Stomach (tissue), 9 donors: ENCODE measurements around the gene MAN2A1. TPM values are rescaled to one million over a fixed set of nuclear protein-coding genes. Genes with fewer than 3 reads are reported as not detected.
"Not testable (repeated sequence)": the region's sequence is repeated elsewhere in the genome, so short reads cannot be mapped to it uniquely, and the experiment has no call there.

ENCODE experiments used
- DNase-seq, 2 donors: peaks; one replicate each; pipeline versions ENCODE4 v3.0.0 to v3.0.0-alpha.2; 2013 to 2019
- H3K27ac ChIP-seq, 5 donors: fragments of 200-600 bp in 4 of 5; sonication (generic) in 4 of 5; one replicate each; pipeline ENCODE4 v1.5.1; 2013 to 2019; ENCODE audit warnings: mild to moderate bottlenecking in 1 of 5, moderate library complexity in 1 of 5
- H3K27me3 ChIP-seq, 3 donors: fragments of 200-600 bp; sonication (generic); one replicate each; pipeline ENCODE4 v1.5.1; 2017 to 2019; ENCODE audit warnings: mixed run types in 1 of 3
- H3K36me3 ChIP-seq, 4 donors: fragments of 200-600 bp; sonication (generic); 1 replicate in 3 of 4; 2 replicates in 1 of 4; pipeline ENCODE4 v1.5.1; 2016 to 2019
- H3K4me1 ChIP-seq, 4 donors: fragments of 200-600 bp; sonication (generic); one replicate each; pipeline ENCODE4 v1.5.1; 2016 to 2019
- H3K4me3 ChIP-seq, 4 donors: fragments of 200-600 bp; sonication (generic) in 3 of 4; one replicate each; pipeline ENCODE4 v1.5.1; 2016 to 2019; ENCODE audit warnings: mild to moderate bottlenecking in 1 of 4
- H3K9me3 ChIP-seq, 4 donors: fragments of 200-600 bp; sonication (generic); one replicate each; pipeline ENCODE4 v1.5.1; 2016 to 2019
- EP300 ChIP-seq: sonication (generic); formaldehyde crosslinking; IDR thresholded peaks from one replicate; pipeline ENCODE4 v1.6.1; 2017; ENCODE audit warnings: antibody characterized with exemption
- POLR2A ChIP-seq, 4 donors: fragments of 450-650 bp; IDR thresholded peaks; one replicate each; pipeline ENCODE4 v1.6.1; 2016; ENCODE audit warnings: antibody characterized with exemption in 4 of 4, control low read depth in 2 of 4, mild to moderate bottlenecking in 1 of 4, moderate library complexity in 1 of 4
- POLR2AphosphoS5 ChIP-seq, 3 donors: sonication (generic); formaldehyde crosslinking; IDR thresholded peaks; one replicate each; pipeline ENCODE4 v1.6.1; 2016; ENCODE audit warnings: antibody characterized with exemption in 3 of 3
- WGBS, 5 donors: extraction: QIAGEN DNeasy Blood & Tissue Kit in 3 of 5; methylation state at CpG; one replicate each; pipeline versions ENCODE4 v1.1.5 to v1.1.7; 2013 to 2018; 5-methylcytosine and 5-hydroxymethylcytosine counted together
- intact Hi-C: fragments of 100-400 bp; cut with DNase I; formaldehyde crosslinking; loops from one replicate; pipeline ENCODE4 v1.15.1; 2023; ENCODE audit warnings: low total_unique reads
- polyA plus RNA-seq, 3 donors: library from polyadenylated mRNA; stranded (reverse); fragments of 200-250 nt; gene quantifications; one replicate each; pipeline ENCODE4 v1.2.3, GENCODE V29; 2013
- total RNA-seq, 5 donors: library from RNA; depleted of rRNA; stranded (reverse); fragments of >200 nt; gene quantifications; one replicate each; pipeline versions ENCODE4 v1.1.0 to v1.2.3, GENCODE V29; 2014 to 2016
- TF ChIP-seq, protein P1 (sequence below), 7 experiments: fragments of 450-650 bp in 4 of 7; fragments of 200-600 bp in 3 of 7; sonication (generic) in 3 of 7; IDR thresholded peaks; one replicate each; pipeline ENCODE4 v1.5.1; 2016 to 2019; ENCODE audit warnings: antibody characterized with exemption in 7 of 7, control low read depth in 2 of 7, mild to moderate bottlenecking in 1 of 7
- donor health status: healthy with polysubstance abuse.
- donor health status: Bipolar disorder and iron deficiency.
- donor health status: healthy.

Gene MAN2A1
- total and polyA plus RNA-seq, 8 donors = 6.1 to 136 (median 33.6) TPM

DNA sequence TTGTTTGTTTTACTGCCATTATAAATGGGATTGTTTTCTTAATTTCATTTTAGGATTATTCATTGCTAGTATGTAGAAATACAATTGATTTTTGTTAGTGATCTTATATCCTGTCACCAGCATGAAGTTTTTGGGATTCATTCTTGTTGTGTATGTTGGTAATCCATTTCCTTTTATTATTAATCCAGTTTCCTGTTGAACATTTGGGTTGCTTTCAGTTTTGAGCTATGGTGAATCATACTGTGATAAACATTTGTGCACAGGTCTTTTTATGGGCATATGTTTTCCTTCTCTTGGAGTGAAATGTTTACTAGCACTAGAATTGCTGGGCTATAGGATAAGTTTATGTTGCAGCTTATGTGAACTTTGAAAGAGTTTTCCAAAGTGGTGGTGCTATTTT is 69.6 kb downstream of the MAN2A1 start:
- H3K27ac ChIP-seq = peak overlapping the region in 2 of 5 donors; percentile 55
- intact Hi-C loops = no loop called here
- no peaks in the 10 kb centered on the region for H3K27me3 ChIP-seq
- H3K4me3 ChIP-seq = no peak overlapping the region
- H3K4me1 ChIP-seq = peaks cover 0 to 21% (median 2%) of the 10 kb centered on the region in 4 donors
- no peak for DNase-seq
- no peak for TF ChIP-seq POLR2AphosphoS5 (IDR thresholded peaks at IDR 0.05)
- TF ChIP-seq EP300 = no peak
- no peak for TF ChIP-seq POLR2A (IDR thresholded peaks at IDR 0.05)
- TF ChIP-seq, protein P1, sequence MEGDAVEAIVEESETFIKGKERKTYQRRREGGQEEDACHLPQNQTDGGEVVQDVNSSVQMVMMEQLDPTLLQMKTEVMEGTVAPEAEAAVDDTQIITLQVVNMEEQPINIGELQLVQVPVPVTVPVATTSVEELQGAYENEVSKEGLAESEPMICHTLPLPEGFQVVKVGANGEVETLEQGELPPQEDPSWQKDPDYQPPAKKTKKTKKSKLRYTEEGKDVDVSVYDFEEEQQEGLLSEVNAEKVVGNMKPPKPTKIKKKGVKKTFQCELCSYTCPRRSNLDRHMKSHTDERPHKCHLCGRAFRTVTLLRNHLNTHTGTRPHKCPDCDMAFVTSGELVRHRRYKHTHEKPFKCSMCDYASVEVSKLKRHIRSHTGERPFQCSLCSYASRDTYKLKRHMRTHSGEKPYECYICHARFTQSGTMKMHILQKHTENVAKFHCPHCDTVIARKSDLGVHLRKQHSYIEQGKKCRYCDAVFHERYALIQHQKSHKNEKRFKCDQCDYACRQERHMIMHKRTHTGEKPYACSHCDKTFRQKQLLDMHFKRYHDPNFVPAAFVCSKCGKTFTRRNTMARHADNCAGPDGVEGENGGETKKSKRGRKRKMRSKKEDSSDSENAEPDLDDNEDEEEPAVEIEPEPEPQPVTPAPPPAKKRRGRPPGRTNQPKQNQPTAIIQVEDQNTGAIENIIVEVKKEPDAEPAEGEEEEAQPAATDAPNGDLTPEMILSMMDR (IDR thresholded peaks at IDR 0.05) = no peak
- peaks cover 0 to 36% (median 27%) of the 10 kb centered on the region in 4 donors for H3K36me3 ChIP-seq
- H3K9me3 ChIP-seq = no peaks in the 10 kb centered on the region

GRCh38 chr5:109760130-109760529 is 70.4 kb downstream of the MAN2A1 start:
- not testable (repeated sequence) for H3K4me3 ChIP-seq

DNA sequence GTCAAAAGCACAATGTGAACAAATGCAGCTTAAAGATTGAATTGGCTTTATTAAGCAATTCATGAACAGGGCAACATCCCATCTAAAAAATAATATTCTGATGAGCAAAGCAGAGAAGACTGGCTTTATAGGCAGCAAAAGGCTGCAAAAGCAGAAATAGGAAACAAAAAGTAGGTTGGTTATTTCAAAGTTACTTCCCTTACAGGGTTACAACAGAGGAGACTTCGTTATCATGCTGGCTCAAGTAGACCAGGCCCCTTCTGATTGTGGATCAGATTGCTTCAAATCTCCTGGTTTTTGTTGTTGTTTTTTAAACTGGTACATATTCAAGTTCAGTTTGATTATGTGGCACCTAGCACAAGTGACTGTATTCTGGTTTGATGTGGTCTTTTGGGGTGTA is 73.1 kb downstream of the MAN2A1 start:
- Histone ChIP-seq H3K9me3 (no peaks in the 10 kb centered on the region), H3K4me1 (peaks cover 0 to 8% (median under 1%) of the 10 kb centered on the region in 4 donors), H3K27ac (no peak overlapping the region), H3K27me3 (no peaks in the 10 kb centered on the region), H3K4me3 (no peak overlapping the region), H3K36me3 (peaks cover 0 to 33% (median 19%) of the 10 kb centered on the region in 4 donors)
- TF ChIP-seq, protein P1 (IDR thresholded peaks at IDR 0.05) = no peak
- no peak for TF ChIP-seq POLR2A (IDR thresholded peaks at IDR 0.05)
- TF ChIP-seq POLR2AphosphoS5 (IDR thresholded peaks at IDR 0.05) = no peak
- TF ChIP-seq EP300 = no peak
- WGBS, 5 donors = 75 to 100% (median 89%) methylated on average over 1 of the region's 1 CpG
- no peak for DNase-seq
- intact Hi-C loops = no loop called here

More at GRCh38 chr5:109760130-109760529, 70.4 kb downstream of the MAN2A1 start:
- Histone ChIP-seq H3K4me1 (peaks cover 0 to 13% (median 0%) of the 10 kb centered on the region in 4 donors), H3K36me3 (peaks cover 0 to 36% (median 27%) of the 10 kb centered on the region in 4 donors)
- DNase-seq, H3K27me3 ChIP-seq, H3K27ac ChIP-seq, intact Hi-C loops, H3K9me3 ChIP-seq: not testable (repeated sequence)
- WGBS, 5 donors = 95 to 100% (median 98%) methylated on average over 4 of the region's 4 CpGs

DNA sequence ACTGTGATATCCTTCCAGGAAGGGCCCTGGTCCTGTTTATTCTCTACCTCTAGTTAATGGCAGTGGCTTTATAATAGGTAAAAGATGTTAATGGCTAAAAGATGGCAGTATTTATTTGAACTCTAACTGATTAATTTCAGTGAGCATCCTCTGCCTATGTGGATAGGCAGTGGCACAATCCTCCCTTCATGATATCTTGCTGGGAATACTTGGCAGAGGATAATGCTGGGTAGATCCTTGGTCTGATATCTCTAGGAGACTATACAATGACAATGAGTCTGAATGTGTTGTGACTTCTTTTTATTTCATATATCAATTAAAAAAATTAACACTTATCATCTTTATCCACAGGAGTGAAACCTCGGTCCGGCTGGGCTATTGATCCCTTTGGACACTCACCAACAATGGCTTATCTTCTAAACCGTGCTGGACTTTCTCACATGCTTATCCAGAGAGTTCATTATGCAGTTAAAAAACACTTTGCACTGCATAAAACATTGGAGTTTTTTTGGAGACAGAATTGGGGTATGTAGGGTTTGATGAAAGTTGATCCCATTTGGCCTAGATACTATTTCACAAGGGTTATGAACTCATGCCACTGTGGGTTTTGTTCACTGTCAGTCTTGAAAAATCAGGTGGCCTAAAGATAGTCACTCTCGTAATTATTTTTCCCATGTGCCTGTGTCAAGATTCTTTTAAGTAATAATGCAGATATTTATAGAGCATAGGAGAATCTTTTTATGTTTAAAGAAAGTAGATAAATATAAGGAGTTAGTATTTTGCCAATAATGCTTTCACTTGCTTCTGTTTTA is 77.7 kb downstream of the MAN2A1 start:
- no peak overlapping the region for H3K4me3 ChIP-seq
- 73 to 78% (median 74%) methylated on average over 4 of the region's 4 CpGs for WGBS, 5 donors
- intact Hi-C loops = no loop called here
- DNase-seq = no peak
- H3K27ac ChIP-seq = no peak overlapping the region
- H3K27me3 ChIP-seq = no peaks in the 10 kb centered on the region
- TF ChIP-seq, protein P1 (IDR thresholded peaks at IDR 0.05) = no peak
- TF ChIP-seq POLR2A (IDR thresholded peaks at IDR 0.05) = no peak
- TF ChIP-seq POLR2AphosphoS5 (IDR thresholded peaks at IDR 0.05) = no peak
- TF ChIP-seq EP300 = no peak
- peaks cover 0 to 56% (median 53%) of the 10 kb centered on the region in 4 donors for H3K36me3 ChIP-seq
- no peaks in the 10 kb centered on the region for H3K9me3 ChIP-seq
- peaks cover 0 to 6% (median 0%) of the 10 kb centered on the region in 4 donors for H3K4me1 ChIP-seq

- Histone ChIP-seq H3K27ac (no peak overlapping the region), H3K4me1 (peaks cover 0 to 6% (median 0%) of the 10 kb centered on the region in 4 donors), H3K27me3 (no peaks in the 10 kb centered on the region), H3K36me3 (peaks cover 0 to 55% (median 53%) of the 10 kb centered on the region in 4 donors), H3K4me3 (no peak overlapping the region), H3K9me3 (no peaks in the 10 kb centered on the region)
- intact Hi-C loops = no loop called here
- TF ChIP-seq, protein P1 (IDR thresholded peaks at IDR 0.05) = no peak
- TF ChIP-seq POLR2A (IDR thresholded peaks at IDR 0.05) (no peak), EP300 (no peak), POLR2AphosphoS5 (IDR thresholded peaks at IDR 0.05) (no peak)
- no peak for DNase-seq
- 88 to 94% (median 93%) methylated on average over 4 of the region's 4 CpGs for WGBS, 5 donors
These were observed 78.3 kb downstream of the MAN2A1 start for GRCh38 chr5:109767997-109768396.
